SK-N-SH treated with all-trans-retinoic acid at 6 μM for 48 hours (cell line): ENCODE data around the gene PVRIG.
"Not testable (repeated sequence)": the region's sequence is repeated elsewhere in the genome, so short reads cannot be mapped to it uniquely, and the experiment has no call there.

Experiments used
- ATAC-seq: fragments of 200-7000 bp; cut with Tn5 transposase; 3 replicates; pipeline ENCODE4 v1.9.1; 2020; ENCODE audit warnings: mild to moderate bottlenecking, moderate library complexity
- ARNTL ChIP-seq: fragments of 450-650 bp; formaldehyde crosslinking; IDR thresholded peaks from 2 replicates; pipeline ENCODE4 v1.5.0; 2020; ENCODE audit warnings: low read depth, mild to moderate bottlenecking, moderate library complexity, borderline replicate concordance
- CSDC2 ChIP-seq: fragments of 250-450 bp; sonication (Bioruptor Pico); IDR thresholded peaks from 2 replicates; pipeline ENCODE4 v1.5.0; 2020; ENCODE audit warnings: mild to moderate bottlenecking, moderate library complexity
- CSRNP3 ChIP-seq: fragments of 250-450 bp; sonication (Bioruptor Pico); IDR thresholded peaks from 2 replicates; pipeline ENCODE4 v1.5.1; 2021; ENCODE audit warnings: mild to moderate bottlenecking, moderate library complexity
- ESRRG ChIP-seq: fragments of 250-450 bp; sonication (Bioruptor Pico); IDR thresholded peaks from 2 replicates; pipeline ENCODE4 v1.6.1; 2021; ENCODE audit warnings: mild to moderate bottlenecking
- GLIS3 ChIP-seq: fragments of 250-450 bp; sonication (Bioruptor Pico); IDR thresholded peaks from 2 replicates; pipeline ENCODE4 v1.5.0; 2020; ENCODE audit warnings: mild to moderate bottlenecking, moderate library complexity
- OSR1 ChIP-seq: fragments of 250-450 bp; sonication (Bioruptor Pico); IDR thresholded peaks from 2 replicates; pipeline ENCODE4 v1.8.0; 2022; ENCODE audit warnings: moderate library complexity, mild to moderate bottlenecking, inconsistent platforms
- POU6F1 ChIP-seq: fragments of 250-450 bp; sonication (Bioruptor Pico); IDR thresholded peaks from 2 replicates; pipeline ENCODE4 v1.8.0; 2021; ENCODE audit warnings: low read depth, mild to moderate bottlenecking, moderate library complexity, borderline replicate concordance
- PPARA ChIP-seq: fragments of 250-450 bp; sonication (Bioruptor Pico); IDR thresholded peaks from 2 replicates; pipeline ENCODE4 v1.5.0; 2020; ENCODE audit warnings: mild to moderate bottlenecking, borderline replicate concordance
- RARB ChIP-seq: fragments of 250-450 bp; sonication (Bioruptor Pico); IDR thresholded peaks from 2 replicates; pipeline ENCODE4 v1.8.0; 2021; ENCODE audit warnings: mild to moderate bottlenecking, moderate library complexity
- SNAI2 ChIP-seq: fragments of 250-450 bp; sonication (Bioruptor Pico); IDR thresholded peaks from 2 replicates; pipeline ENCODE4 v1.5.0; 2020; ENCODE audit warnings: mild to moderate bottlenecking, moderate library complexity
- TCF4 ChIP-seq: fragments of 250-450 bp; sonication (Bioruptor Pico); IDR thresholded peaks from 2 replicates; pipeline ENCODE4 v1.8.0; 2021; ENCODE audit warnings: mild to moderate bottlenecking, moderate library complexity, borderline replicate concordance
- TOX ChIP-seq: fragments of 250-450 bp; sonication (Bioruptor Pico); IDR thresholded peaks from 2 replicates; pipeline ENCODE4 v1.8.0; 2021; ENCODE audit warnings: mild to moderate bottlenecking, moderate library complexity, borderline replicate concordance
- ZC3H10 ChIP-seq: fragments of 250-450 bp; sonication (Bioruptor Pico); IDR thresholded peaks from 2 replicates; pipeline ENCODE4 v1.5.1; 2021; ENCODE audit warnings: mild to moderate bottlenecking, moderate library complexity
- ZFP3 ChIP-seq: fragments of 250-450 bp; sonication (Bioruptor Pico); IDR thresholded peaks from 2 replicates; pipeline ENCODE4 v1.5.0; 2020; ENCODE audit warnings: mild to moderate bottlenecking, moderate library complexity
- ZFP30 ChIP-seq: fragments of 450-650 bp; formaldehyde crosslinking; IDR thresholded peaks from 2 replicates; pipeline ENCODE4 v1.5.0; 2022; ENCODE audit warnings: mild to moderate bottlenecking, moderate library complexity
- ZNF565 ChIP-seq: fragments of 450-650 bp; formaldehyde crosslinking; conservative IDR thresholded peaks from 2 replicates; pipeline ENCODE4 v1.5.0; 2020; ENCODE audit warnings: low read depth, mild to moderate bottlenecking, moderate library complexity
- ZNF70 ChIP-seq: fragments of 450-650 bp; formaldehyde crosslinking; IDR thresholded peaks from 2 replicates; pipeline ENCODE4 v1.5.0; 2020; ENCODE audit warnings: mild to moderate bottlenecking, moderate library complexity
- TF ChIP-seq, protein P1 (sequence below): fragments of 250-450 bp; sonication (Bioruptor Pico); IDR thresholded peaks from 2 replicates; pipeline ENCODE4 v1.5.1; 2020; ENCODE audit warnings: low read depth, mild to moderate bottlenecking, moderate library complexity
- TF ChIP-seq, protein P2 (sequence below): fragments of 250-450 bp; sonication (Bioruptor Pico); IDR thresholded peaks from 2 replicates; pipeline ENCODE4 v1.5.0; 2020; ENCODE audit warnings: mild to moderate bottlenecking, moderate library complexity
- TF ChIP-seq, protein P3 (sequence below): fragments of 250-450 bp; sonication (Bioruptor Pico); IDR thresholded peaks from 2 replicates; pipeline ENCODE4 v1.8.0; 2020; ENCODE audit warnings: mild to moderate bottlenecking, moderate library complexity, borderline replicate concordance

PVRIG gene

GRCh38 chr7:100221767-100222444 lies 2.2 kb downstream of the PVRIG start:
- TF ChIP-seq ESRRG (CRISPR knock-in tag) (no peak), GLIS3 (CRISPR knock-in tag) (no peak), ZNF70 (CRISPR knock-in tag) (no peak), ZFP30 (no peak), RARB (CRISPR knock-in tag) (no peak), ARNTL (CRISPR knock-in tag) (no peak), CSRNP3 (CRISPR knock-in tag) (no peak), ZFP3 (CRISPR knock-in tag) (no peak), ZNF565 (CRISPR knock-in tag) (no peak), POU6F1 (CRISPR knock-in tag) (no peak), OSR1 (CRISPR knock-in tag) (no peak)
- TF ChIP-seq, protein P1, sequence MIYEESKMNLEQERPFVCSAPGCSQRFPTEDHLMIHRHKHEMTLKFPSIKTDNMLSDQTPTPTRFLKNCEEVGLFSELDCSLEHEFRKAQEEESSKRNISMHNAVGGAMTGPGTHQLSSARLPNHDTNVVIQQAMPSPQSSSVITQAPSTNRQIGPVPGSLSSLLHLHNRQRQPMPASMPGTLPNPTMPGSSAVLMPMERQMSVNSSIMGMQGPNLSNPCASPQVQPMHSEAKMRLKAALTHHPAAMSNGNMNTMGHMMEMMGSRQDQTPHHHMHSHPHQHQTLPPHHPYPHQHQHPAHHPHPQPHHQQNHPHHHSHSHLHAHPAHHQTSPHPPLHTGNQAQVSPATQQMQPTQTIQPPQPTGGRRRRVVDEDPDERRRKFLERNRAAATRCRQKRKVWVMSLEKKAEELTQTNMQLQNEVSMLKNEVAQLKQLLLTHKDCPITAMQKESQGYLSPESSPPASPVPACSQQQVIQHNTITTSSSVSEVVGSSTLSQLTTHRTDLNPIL: no peak
- no peak for ATAC-seq

GRCh38 chr7:100222445-100223132 lies 2.8 kb downstream of the PVRIG start:
- TF ChIP-seq TOX: no peak
- TF ChIP-seq ZC3H10 (CRISPR knock-in tag): no peak
- TF ChIP-seq, protein P2, sequence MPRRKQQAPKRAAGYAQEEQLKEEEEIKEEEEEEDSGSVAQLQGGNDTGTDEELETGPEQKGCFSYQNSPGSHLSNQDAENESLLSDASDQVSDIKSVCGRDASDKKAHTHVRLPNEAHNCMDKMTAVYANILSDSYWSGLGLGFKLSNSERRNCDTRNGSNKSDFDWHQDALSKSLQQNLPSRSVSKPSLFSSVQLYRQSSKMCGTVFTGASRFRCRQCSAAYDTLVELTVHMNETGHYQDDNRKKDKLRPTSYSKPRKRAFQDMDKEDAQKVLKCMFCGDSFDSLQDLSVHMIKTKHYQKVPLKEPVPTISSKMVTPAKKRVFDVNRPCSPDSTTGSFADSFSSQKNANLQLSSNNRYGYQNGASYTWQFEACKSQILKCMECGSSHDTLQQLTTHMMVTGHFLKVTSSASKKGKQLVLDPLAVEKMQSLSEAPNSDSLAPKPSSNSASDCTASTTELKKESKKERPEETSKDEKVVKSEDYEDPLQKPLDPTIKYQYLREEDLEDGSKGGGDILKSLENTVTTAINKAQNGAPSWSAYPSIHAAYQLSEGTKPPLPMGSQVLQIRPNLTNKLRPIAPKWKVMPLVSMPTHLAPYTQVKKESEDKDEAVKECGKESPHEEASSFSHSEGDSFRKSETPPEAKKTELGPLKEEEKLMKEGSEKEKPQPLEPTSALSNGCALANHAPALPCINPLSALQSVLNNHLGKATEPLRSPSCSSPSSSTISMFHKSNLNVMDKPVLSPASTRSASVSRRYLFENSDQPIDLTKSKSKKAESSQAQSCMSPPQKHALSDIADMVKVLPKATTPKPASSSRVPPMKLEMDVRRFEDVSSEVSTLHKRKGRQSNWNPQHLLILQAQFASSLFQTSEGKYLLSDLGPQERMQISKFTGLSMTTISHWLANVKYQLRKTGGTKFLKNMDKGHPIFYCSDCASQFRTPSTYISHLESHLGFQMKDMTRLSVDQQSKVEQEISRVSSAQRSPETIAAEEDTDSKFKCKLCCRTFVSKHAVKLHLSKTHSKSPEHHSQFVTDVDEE (CRISPR knock-in tag): no peak
- no peak for TF ChIP-seq ESRRG (CRISPR knock-in tag)
- TF ChIP-seq CSDC2 (CRISPR knock-in tag): no peak
- no peak for TF ChIP-seq ZNF565 (CRISPR knock-in tag)
- no peak for TF ChIP-seq ZNF70 (CRISPR knock-in tag)
- no peak for TF ChIP-seq TCF4 (CRISPR knock-in tag)
- TF ChIP-seq, protein P3, sequence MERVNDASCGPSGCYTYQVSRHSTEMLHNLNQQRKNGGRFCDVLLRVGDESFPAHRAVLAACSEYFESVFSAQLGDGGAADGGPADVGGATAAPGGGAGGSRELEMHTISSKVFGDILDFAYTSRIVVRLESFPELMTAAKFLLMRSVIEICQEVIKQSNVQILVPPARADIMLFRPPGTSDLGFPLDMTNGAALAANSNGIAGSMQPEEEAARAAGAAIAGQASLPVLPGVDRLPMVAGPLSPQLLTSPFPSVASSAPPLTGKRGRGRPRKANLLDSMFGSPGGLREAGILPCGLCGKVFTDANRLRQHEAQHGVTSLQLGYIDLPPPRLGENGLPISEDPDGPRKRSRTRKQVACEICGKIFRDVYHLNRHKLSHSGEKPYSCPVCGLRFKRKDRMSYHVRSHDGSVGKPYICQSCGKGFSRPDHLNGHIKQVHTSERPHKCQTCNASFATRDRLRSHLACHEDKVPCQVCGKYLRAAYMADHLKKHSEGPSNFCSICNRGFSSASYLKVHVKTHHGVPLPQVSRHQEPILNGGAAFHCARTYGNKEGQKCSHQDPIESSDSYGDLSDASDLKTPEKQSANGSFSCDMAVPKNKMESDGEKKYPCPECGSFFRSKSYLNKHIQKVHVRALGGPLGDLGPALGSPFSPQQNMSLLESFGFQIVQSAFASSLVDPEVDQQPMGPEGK (CRISPR knock-in tag): no peak
- TF ChIP-seq GLIS3 (CRISPR knock-in tag): no peak
- no peak for TF ChIP-seq SNAI2 (CRISPR knock-in tag)
- no peak for TF ChIP-seq PPARA (CRISPR knock-in tag)
- TF ChIP-seq OSR1 (CRISPR knock-in tag): no peak
- TF ChIP-seq RARB (CRISPR knock-in tag): no peak
- no peak for TF ChIP-seq POU6F1 (CRISPR knock-in tag)
- TF ChIP-seq, all 23 proteins: peak for 0

GRCh38 chr7:100223376-100223927 lies 3.7 kb downstream of the PVRIG start:
- ATAC-seq: not testable (repeated sequence)

More at GRCh38 chr7:100222445-100223132, 2.8 kb downstream of the PVRIG start:
- ATAC-seq: no peak

- ATAC-seq: not testable (repeated sequence)
These were observed 5.1 kb downstream of the PVRIG start for GRCh38 chr7:100224891-100225290.

- not testable (repeated sequence) for ATAC-seq
These were observed 15.0 kb downstream of the PVRIG start for GRCh38 chr7:100234660-100235317.

GRCh38 chr7:100239975-100240374 lies 20.2 kb downstream of the PVRIG start:
- ATAC-seq: not testable (repeated sequence)
